Effector CD4-positive, alpha-beta T cell (primary cell): ENCODE data around the gene LAMA2.

Source experiments
- DNase-seq: peaks from one replicate; pipeline ENCODE4 v3.0.0-alpha.2; 2020

LAMA2 gene

DNA sequence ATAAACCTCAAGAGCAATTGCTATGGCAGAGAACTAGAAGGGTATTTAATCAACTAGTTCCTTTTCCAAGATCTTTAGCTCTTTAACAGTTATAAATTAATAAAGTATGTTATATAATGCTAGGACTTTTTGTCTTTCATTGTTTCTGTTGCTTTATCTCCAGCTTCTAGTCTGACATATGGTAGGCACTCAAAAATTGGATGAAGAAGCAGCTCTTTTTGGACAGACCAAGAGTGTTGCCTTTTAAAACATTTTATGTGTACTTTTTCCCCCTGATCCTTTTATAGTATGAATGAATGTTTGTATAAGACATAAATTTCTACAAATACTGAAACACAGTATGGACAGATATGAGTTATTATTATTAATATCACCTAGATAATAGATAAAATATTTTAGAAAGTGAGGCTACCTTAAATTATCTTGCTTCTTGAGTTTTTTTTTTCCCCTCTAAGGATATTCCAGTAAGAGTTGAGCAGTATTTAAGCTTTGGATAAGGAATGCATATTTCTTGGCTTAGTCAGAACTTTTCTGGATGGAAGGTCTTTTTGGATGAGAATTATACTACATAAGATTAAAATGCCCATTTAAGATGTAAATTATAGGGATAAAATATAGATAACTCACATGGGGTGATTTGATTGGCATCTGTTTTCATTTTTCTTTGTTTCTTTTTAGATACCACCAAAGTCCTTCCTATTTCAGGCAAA is 16.6 kb downstream of the LAMA2 start:
- DNase-seq: no peak

GRCh38 chr6:128903715-128904114 is 20.8 kb downstream of the LAMA2 start:
- no peak for DNase-seq

DNA sequence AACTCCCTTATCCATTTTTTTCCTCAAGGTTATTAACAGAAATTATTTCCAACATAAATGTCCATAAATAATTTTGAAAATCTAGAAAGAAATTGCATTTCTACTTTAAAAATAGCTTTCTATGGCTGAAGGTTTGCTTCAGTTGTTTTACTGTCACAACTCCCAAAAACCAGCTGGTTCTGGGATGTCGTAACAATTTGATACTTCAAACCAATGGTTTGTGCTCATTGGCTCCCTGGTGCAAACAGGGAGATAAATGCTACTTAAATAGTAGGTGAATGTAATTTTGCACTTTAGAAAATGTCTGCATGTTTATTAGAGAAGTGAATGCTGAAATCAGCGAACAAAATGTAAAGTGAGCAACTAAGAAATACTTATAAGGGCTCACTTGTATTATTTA is 31.1 kb downstream of the LAMA2 start:
- DNase-seq: no peak

GRCh38 chr6:128918886-128919285 is 35.9 kb downstream of the LAMA2 start:
- no peak for DNase-seq

- DNase-seq: no peak
Measured at GRCh38 chr6:128919412-128920180, 36.7 kb downstream of the LAMA2 start.

DNA sequence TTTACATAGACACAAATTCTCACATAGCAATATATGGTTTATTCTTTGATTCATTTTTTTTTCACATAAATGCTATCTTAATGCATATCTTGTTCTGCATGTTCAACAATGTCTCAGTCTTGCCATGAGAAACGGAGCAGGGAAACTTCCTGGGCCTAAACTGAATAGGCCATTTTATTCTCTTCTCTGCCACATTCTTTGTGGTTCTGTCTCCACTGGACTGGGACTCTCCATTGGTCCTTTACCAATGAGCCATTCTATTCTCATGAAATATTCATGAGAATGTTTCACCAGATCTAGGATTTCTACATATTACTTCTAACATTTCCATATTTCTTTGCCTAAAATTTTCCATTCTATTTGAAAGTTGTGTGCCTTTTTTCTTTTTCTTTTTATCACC is 42.8 kb downstream of the LAMA2 start:
- no peak for DNase-seq

GRCh38 chr6:128929869-128930268 is 46.9 kb downstream of the LAMA2 start:
- no peak for DNase-seq

GRCh38 chr6:128930321-128930720 is 47.4 kb downstream of the LAMA2 start:
- DNase-seq: no peak

DNA sequence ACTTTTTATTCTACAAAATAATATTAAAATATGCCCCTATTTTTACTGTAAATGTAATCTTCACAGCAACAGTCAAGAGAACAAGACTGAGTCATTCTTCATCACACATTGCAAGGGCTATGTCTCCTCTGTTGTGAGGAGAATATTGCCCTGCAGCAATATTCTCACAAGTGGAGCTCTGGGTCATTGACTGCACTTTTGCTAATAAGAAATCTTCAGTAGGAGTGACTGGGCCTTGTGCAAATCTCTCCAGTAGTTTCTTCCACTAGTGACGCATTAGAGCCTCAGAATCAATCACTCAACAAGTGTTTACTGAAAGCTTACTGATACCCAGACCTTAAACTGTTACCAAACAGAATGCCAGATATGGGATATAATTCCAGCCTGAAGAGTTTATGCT is 49.1 kb downstream of the LAMA2 start:
- DNase-seq: no peak

GRCh38 chr6:128950864-128951263 is 67.9 kb downstream of the LAMA2 start:
- no peak for DNase-seq

DNA sequence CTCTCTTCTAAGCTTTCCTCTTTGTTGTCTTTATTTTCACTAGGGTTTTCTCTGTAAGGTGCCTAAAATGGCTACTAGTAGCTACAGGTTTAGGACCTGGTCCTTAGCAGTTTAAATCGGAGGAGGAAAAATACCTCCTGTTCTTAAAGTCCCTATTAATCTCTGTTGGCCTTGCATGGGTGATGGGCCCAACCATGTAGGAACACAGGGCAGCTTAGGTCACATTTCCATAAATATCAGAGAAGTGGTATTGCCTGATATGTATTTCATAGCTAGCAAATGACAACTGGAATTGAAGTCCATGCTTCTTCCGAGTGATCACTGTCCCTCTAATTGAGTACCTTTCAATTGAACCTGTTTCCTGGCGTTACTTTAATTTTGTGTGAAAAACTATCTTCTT is 70.0 kb downstream of the LAMA2 start:
- no peak for DNase-seq

GRCh38 chr6:128954308-128955043 is 71.5 kb downstream of the LAMA2 start:
- DNase-seq: no peak

- DNase-seq: no peak
Measured at GRCh38 chr6:128963561-128963960, 80.6 kb downstream of the LAMA2 start.

DNA sequence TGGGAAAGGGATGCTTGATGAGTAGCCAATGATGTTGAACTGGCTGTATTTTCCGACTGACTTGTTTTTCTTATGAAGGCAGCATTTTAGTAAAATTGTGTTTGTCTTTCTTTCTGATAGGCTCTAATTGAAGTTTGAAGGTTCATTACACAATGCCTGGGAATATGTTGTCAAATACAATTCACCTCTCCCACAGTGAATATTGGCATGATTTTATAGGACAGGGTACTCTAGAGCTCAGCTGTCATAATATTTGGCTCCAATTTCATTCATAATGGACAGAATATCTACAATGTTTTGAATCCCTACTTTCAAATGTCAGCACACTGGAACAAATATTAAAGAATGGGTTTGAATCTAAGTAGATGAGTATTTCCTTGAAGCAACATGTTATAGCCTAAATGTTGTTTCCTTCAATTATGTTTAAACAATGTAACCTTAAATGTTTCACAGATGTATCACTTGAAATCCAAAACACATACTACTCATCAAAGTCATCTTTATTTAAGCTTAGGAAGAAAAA is 81.4 kb downstream of the LAMA2 start:
- DNase-seq: no peak

GRCh38 chr6:128964771-128965170 is 81.8 kb downstream of the LAMA2 start:
- DNase-seq: no peak

GRCh38 chr6:128966934-128967333 is 84.0 kb downstream of the LAMA2 start:
- no peak for DNase-seq

DNA sequence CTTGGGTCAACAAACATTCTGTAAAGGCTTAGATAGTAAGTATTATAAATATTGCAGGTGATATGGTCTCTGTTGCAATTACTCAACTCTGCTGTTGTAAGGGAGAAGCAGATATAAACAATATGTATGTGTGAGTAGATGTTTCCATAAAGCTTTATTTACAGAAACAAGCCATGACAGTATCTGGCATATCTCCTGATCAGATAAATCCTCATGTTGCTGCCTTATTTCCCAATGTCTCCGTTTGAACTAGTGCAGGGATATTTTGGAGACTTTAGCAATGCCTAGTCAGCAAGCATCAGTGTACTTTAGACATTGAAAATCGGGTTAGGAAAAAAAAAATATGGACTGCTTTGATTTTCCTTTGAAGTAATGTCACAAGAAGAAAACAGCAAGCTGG is 96.1 kb downstream of the LAMA2 start:
- DNase-seq: no peak

GRCh38 chr6:128981716-128982115 is 98.8 kb downstream of the LAMA2 start:
- no peak for DNase-seq

DNA sequence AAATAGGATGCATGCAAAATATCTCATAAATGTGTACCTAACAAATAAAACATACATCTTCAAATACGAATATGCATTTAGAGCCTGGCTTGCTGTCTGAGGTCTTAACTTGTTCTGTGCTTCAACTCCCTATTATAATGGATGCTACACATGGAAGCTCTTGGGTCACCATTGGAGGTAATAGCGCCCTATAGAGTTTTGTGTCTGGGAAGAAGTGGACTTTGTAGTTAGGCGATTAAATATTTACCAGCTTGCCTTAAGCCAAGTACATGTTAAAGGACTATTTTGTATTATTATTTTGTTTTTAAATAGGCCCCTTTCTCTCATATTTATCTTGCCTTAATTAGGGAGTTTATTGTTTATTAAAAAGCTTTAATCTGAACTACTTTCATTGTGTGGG is 107.4 kb downstream of the LAMA2 start:
- no peak for DNase-seq

GRCh38 chr6:128990915-128991314 is 108.0 kb downstream of the LAMA2 start:
- DNase-seq: no peak

DNA sequence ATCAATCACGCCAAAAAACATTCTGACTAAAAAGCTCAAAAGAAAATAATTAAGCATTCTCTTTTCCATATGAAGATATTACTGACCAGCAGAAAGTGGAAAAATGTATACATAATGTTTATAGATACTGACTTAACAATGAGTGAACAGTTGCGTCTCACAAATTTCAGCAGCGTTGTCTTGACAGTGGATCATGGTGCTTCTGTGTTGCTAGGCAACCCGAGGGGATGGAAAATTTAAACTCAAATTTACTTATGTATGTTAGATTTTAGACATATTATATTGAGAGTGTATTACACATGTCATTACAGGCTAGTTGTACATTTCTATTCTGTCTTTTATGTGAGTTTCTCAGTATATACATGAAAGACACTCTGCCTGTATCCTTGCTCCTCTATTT is 110.2 kb downstream of the LAMA2 start:
- DNase-seq: no peak

DNA sequence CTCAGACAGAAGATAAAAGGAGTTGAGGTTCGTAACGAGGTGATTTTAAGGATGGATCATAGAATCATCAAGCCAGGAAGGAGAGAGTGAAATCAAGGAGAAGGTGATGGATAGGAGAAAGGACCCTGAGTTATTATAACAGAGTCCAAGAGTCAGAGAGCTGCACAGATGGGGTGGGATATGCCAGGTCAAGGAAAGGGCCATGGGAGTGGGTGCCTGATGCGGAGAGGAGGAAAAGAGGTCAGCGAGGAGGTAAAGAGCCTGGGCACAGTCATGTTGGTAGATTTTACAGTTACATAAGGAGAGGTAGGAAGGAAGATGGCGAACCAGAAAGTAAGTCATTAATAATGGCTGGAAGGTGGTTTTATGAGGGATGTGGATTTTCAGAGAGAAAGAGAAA is 114.9 kb downstream of the LAMA2 start:
- DNase-seq: no peak

DNA sequence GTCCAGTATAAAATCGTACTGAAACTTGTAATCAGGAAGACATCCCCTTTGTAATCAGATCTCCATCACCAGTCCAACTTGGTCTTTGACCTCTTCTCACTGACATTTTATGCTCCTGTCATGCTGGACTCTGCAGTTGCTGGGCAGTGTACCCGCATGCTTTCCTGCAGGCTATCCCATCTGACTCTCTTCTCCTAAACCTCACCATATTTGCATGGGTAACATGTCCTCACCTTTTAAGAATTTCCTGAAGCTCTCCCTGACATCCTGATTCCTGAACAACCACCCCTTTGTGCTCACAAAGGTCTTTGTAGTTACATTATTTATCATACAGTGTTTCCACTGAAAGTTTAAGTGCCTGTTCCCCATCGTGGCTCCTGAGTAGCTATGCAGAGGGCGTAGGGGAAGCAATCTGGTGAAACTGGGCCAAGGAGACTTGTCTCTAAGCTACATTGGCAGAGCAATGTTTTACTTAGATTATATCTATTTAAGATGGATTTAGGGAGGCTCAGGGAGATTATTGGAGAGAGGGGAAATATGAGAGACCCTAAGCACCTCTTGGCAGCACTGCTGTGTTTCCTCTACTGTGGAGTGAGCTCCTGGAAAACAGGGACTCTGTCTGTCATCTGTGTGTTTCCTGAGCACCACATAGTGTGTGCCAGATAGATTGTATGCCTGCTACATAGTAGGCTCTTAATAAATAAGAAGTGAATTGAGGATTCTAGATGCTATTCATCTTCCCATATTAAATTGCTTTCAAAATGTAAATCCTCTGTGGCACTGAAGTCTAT is 124.0 kb downstream of the LAMA2 start:
- DNase-seq: no peak
